AG04449 (cell line): ENCODE results near the gene PTGIR.

Experiments used
- CTCF ChIA-PET: fragments of 350-600 bp; formaldehyde crosslinking; extraction: SDS; loops from one replicate; lab custom pipeline; 2021; ENCODE audit warnings: antibody characterized with exemption; lab: Yijun Ruan, JAX
- POLR2A ChIA-PET: fragments of 400-600, 350-600 bp; formaldehyde crosslinking; extraction: SDS; loops from one replicate; lab custom pipeline; 2020; ENCODE audit warnings: antibody characterized with exemption, inconsistent platforms; lab: Yijun Ruan, JAX
- DNase-seq: peaks from one replicate; pipeline ENCODE4 v3.0.0-alpha.2; 2010; ENCODE audit warnings: low read depth, low spot score
- H3K4me3 ChIP-seq: 2 replicates; pipeline ENCODE4 v1.5.1; 2011; ENCODE audit warnings: low read depth, mild to moderate bottlenecking, control low read depth, low read length
- CTCF ChIP-seq: IDR thresholded peaks from one replicate; pipeline ENCODE4 v1.5.1; 2011; ENCODE audit warnings: mild to moderate bottlenecking, moderate library complexity, low read length, control low read depth, inconsistent platforms; ENCODE audit not compliant: insufficient read depth; ENCODE audit errors: missing control alignments

Gene PTGIR

GRCh38 chr19:46654621-46655152, 29.8 kb upstream of the PTGIR start:
- POLR2A ChIA-PET, result no interaction called here
- no peak for TF ChIP-seq CTCF
- H3K4me3 ChIP-seq, result no peak overlapping the region
- CTCF ChIA-PET, result interaction anchor here (1.0 to 1.7 kb wide), 3 partner anchors 7 to 14 kb away, joined by 3 to 5 read pairs (median 5); no protein-coding TSS in a partner anchor
- DNase-seq, result no peak

- no peak for TF ChIP-seq CTCF
- no peak for DNase-seq
- H3K4me3 ChIP-seq, result no peak overlapping the region
- ChIA-PET POLR2A (no interaction called here), CTCF (no interaction called here)
These were observed 25.6 kb upstream of the PTGIR start for GRCh38 chr19:46650445-46650844.

GRCh38 chr19:46648961-46649960, 24.4 kb upstream of the PTGIR start:
- CTCF ChIA-PET, result interaction anchor here (1.6 kb wide), 1 partner anchor 35 kb away, joined by 4 read pairs; no protein-coding TSS in a partner anchor
- H3K4me3 ChIP-seq, result no peak overlapping the region
- no peak for TF ChIP-seq CTCF
- DNase-seq, result no peak
- POLR2A ChIA-PET, result no interaction called here

- no peak for DNase-seq
- ChIA-PET CTCF (interaction anchor here (1.6 kb wide), 1 partner anchor 34 kb away, joined by 4 read pairs; no protein-coding TSS in a partner anchor), POLR2A (no interaction called here)
- no peak overlapping the region for H3K4me3 ChIP-seq
- TF ChIP-seq CTCF, result no peak
These were observed 23.4 kb upstream of the PTGIR start for GRCh38 chr19:46648060-46648960.

- no peak for DNase-seq
- TF ChIP-seq CTCF, result no peak
- POLR2A ChIA-PET, result interaction anchor here (0.6 kb wide), 1 partner anchor 1066 kb away, joined by 3 read pairs; no protein-coding TSS in a partner anchor
- CTCF ChIA-PET, result interaction anchor here (0.8 to 5.8 kb wide), 2 partner anchors 10 to 15 kb away, joined by 3 to 38 read pairs; partner anchors contain the start of gene DACT3
- no peak overlapping the region for H3K4me3 ChIP-seq
These were observed 21.5 kb upstream of the PTGIR start for GRCh38 chr19:46646402-46646801.
